ENCODE data around the gene BBS9. TPM values are rescaled to one million over a fixed set of nuclear protein-coding genes. Genes with fewer than 3 reads are reported as not detected.

BBS9 gene
- total and polyA plus RNA-seq, 9 of the 15 experiments (the other 6 are each of a cell fraction or from before 2014, with no cell fraction given) = 0.77 to 3.3 (median 2.4) TPM

GRCh38 chr7:33432821-33433220 is 303.5 kb downstream of the BBS9 start:
- WGBS (ENCODE audit: insufficient coverage, low coverage, missing lambda C conversion rate) = 0% methylated on average over 1 of the region's 1 CpG
- H2AFZ ChIP-seq (ENCODE audit: low read depth, low read length) = no peak overlapping the region
- DNase-seq (ENCODE audit: extremely low read depth in 1 of 4, low spot score in 3 of 4) (no peak), FAIRE-seq (no peak), ATAC-seq (no peak)
- BruUV-seq (replicated peaks) = no TSS peak
- no peak overlapping the region for H3K27ac ChIP-seq (ENCODE audit: extremely low read depth, low read depth, low read length)
- no peaks in the 10 kb centered on the region for H3K9me3 ChIP-seq (replicated peaks; ENCODE audit: control insufficient read depth, insufficient read depth, low read depth, low read length)
- no peaks in the 10 kb centered on the region for H3K9me1 ChIP-seq (ENCODE audit: control insufficient read depth, insufficient read depth, low read length)
- no peaks in the 10 kb centered on the region for H4K20me1 ChIP-seq (replicated peaks; ENCODE audit: control insufficient read depth, insufficient read depth, low read length)
- H3K4me1 ChIP-seq (replicated peaks in 1 of 2; ENCODE audit: control insufficient read depth in 2 of 2, insufficient read depth in 2 of 2, low read length in 2 of 2) = no peaks in the 10 kb centered on the region
- TF ChIP-seq ZNF212 (CRISPR knock-in tag; IDR thresholded peaks at IDR 0.05) (no peak), NR2F6 (CRISPR knock-in tag; IDR thresholded peaks at IDR 0.05) (no peak), SNAPC5 (CRISPR knock-in tag; IDR thresholded peaks at IDR 0.05) (no peak), ZNF232 (CRISPR knock-in tag; IDR thresholded peaks at IDR 0.05) (no peak), LEF1 (IDR thresholded peaks at IDR 0.05) (no peak), ZNF12 (CRISPR knock-in tag; IDR thresholded peaks at IDR 0.05) (no peak), YBX1 (IDR thresholded peaks at IDR 0.05) (no peak)
- POLR2A ChIA-PET = no interaction called here
- H3K4me3 ChIP-seq = no peak overlapping the region
- H3K79me2 ChIP-seq (ENCODE audit: control insufficient read depth, insufficient read depth, low read length) = no peaks in the 10 kb centered on the region
- in situ Hi-C loops (cut with MboI) (no loop called here), intact Hi-C loops (cut with micrococcal nuclease) (no loop called here)
- no peaks in the 10 kb centered on the region for H3K27me3 ChIP-seq (ENCODE audit: control insufficient read depth in 2 of 2, insufficient read depth in 2 of 2, low read length in 2 of 2)
- CTCF ChIA-PET (ENCODE audit: low intra/inter-chr PET ratio) = no interaction called here
- H3K9ac ChIP-seq (ENCODE audit: insufficient read depth in 1 of 2, low read depth in 2 of 2, low read length in 2 of 2) = no peak overlapping the region
- H3K4me2 ChIP-seq (ENCODE audit: insufficient read depth, low read length) = no peak overlapping the region
- no peaks in the 10 kb centered on the region for H3K36me3 ChIP-seq (ENCODE audit: control insufficient read depth, insufficient read depth, low read length)

GRCh38 chr7:33433357-33433756 is 304.0 kb downstream of the BBS9 start:
- H3K9ac ChIP-seq (ENCODE audit: insufficient read depth in 1 of 2, low read depth in 2 of 2, low read length in 2 of 2) = no peak overlapping the region
- no peak overlapping the region for H3K27ac ChIP-seq (ENCODE audit: extremely low read depth, low read depth, low read length)
- H3K9me1 ChIP-seq (ENCODE audit: control insufficient read depth, insufficient read depth, low read length) = no peaks in the 10 kb centered on the region
- no TSS peak for BruUV-seq (replicated peaks)
- FAIRE-seq (no peak), ATAC-seq (no peak), DNase-seq (ENCODE audit: extremely low read depth in 1 of 4, low spot score in 3 of 4) (no peak)
- no peaks in the 10 kb centered on the region for H3K9me3 ChIP-seq (replicated peaks; ENCODE audit: control insufficient read depth, insufficient read depth, low read depth, low read length)
- H3K4me2 ChIP-seq (ENCODE audit: insufficient read depth, low read length) = no peak overlapping the region
- H3K27me3 ChIP-seq (ENCODE audit: control insufficient read depth in 2 of 2, insufficient read depth in 2 of 2, low read length in 2 of 2) = no peaks in the 10 kb centered on the region
- no peak overlapping the region for H3K4me3 ChIP-seq
- H3K4me1 ChIP-seq (replicated peaks in 1 of 2; ENCODE audit: control insufficient read depth in 2 of 2, insufficient read depth in 2 of 2, low read length in 2 of 2) = no peaks in the 10 kb centered on the region
- H3K79me2 ChIP-seq (ENCODE audit: control insufficient read depth, insufficient read depth, low read length) = no peaks in the 10 kb centered on the region
- in situ Hi-C loops (cut with MboI) = no loop called here
- no peaks in the 10 kb centered on the region for H4K20me1 ChIP-seq (replicated peaks; ENCODE audit: control insufficient read depth, insufficient read depth, low read length)
- intact Hi-C loops (cut with micrococcal nuclease) = no loop called here
- CTCF ChIA-PET (ENCODE audit: low intra/inter-chr PET ratio) = no interaction called here
- 2% methylated on average over 2 of the region's 2 CpGs for WGBS (ENCODE audit: insufficient coverage, low coverage, missing lambda C conversion rate)
- POLR2A ChIA-PET = no interaction called here
- H2AFZ ChIP-seq (ENCODE audit: low read depth, low read length) = no peak overlapping the region
- no peaks in the 10 kb centered on the region for H3K36me3 ChIP-seq (ENCODE audit: control insufficient read depth, insufficient read depth, low read length)
- TF ChIP-seq RUNX1 (IDR thresholded peaks at IDR 0.05; ENCODE audit: low read depth) (no peak), MTA1 (IDR thresholded peaks at IDR 0.05; ENCODE audit: borderline replicate concordance) (no peak), PHF20 (IDR thresholded peaks at IDR 0.05; ENCODE audit: partially characterized antibody) (no peak), MAFK (IDR thresholded peaks at IDR 0.05; ENCODE audit: low read length) (no peak), ZNF121 (CRISPR knock-in tag; conservative IDR thresholded peaks at IDR 0.05) (no peak), CREB5 (CRISPR knock-in tag; IDR thresholded peaks at IDR 0.05) (no peak), CEBPG (CRISPR knock-in tag; IDR thresholded peaks at IDR 0.05) (no peak), CEBPG (tag; conservative IDR thresholded peaks at IDR 0.05 in 1 of 2, IDR thresholded peaks at IDR 0.05 in 1 of 2) (no peak), SIN3A (IDR thresholded peaks at IDR 0.05; ENCODE audit: borderline replicate concordance in 2 of 2, control insufficient read depth in 1 of 2, low read depth in 2 of 2, low read length in 2 of 2) (no peak), BRD9 (IDR thresholded peaks at IDR 0.05; ENCODE audit: low read depth, partially characterized antibody) (no peak), ZNF511 (CRISPR knock-in tag; IDR thresholded peaks at IDR 0.05) (no peak)

All from K562 (cell line).